ENCODE measurements around the gene PARD3.

GRCh38 chr10:34281661-34282582 lies 533.2 kb downstream of the PARD3 start:
- TF ChIP-seq, protein P1, sequence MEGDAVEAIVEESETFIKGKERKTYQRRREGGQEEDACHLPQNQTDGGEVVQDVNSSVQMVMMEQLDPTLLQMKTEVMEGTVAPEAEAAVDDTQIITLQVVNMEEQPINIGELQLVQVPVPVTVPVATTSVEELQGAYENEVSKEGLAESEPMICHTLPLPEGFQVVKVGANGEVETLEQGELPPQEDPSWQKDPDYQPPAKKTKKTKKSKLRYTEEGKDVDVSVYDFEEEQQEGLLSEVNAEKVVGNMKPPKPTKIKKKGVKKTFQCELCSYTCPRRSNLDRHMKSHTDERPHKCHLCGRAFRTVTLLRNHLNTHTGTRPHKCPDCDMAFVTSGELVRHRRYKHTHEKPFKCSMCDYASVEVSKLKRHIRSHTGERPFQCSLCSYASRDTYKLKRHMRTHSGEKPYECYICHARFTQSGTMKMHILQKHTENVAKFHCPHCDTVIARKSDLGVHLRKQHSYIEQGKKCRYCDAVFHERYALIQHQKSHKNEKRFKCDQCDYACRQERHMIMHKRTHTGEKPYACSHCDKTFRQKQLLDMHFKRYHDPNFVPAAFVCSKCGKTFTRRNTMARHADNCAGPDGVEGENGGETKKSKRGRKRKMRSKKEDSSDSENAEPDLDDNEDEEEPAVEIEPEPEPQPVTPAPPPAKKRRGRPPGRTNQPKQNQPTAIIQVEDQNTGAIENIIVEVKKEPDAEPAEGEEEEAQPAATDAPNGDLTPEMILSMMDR (conservative IDR thresholded peaks at IDR 0.05 in 1 of 2, IDR thresholded peaks at IDR 0.05 in 1 of 2; ENCODE audit: low read depth in 1 of 2, low read length in 2 of 2): no peak
- TF ChIP-seq EZH2 (IDR thresholded peaks at IDR 0.05; ENCODE audit: low read length, missing control alignments): no peak

All from fibroblast of lung (primary cell).